Activated CD8-positive, alpha-beta memory T cell treated with anti-CD3 and anti-CD28 coated beads, Interleukin-2, amount 50 U/mL, for 1 hour (primary cell): Measurements from ENCODE around the gene PRSS56.

ENCODE experiments used
- DNase-seq: peaks from one replicate; pipeline ENCODE4 v3.0.0-alpha.2; 2020; ENCODE audit errors: extremely low read depth

Gene PRSS56

DNA sequence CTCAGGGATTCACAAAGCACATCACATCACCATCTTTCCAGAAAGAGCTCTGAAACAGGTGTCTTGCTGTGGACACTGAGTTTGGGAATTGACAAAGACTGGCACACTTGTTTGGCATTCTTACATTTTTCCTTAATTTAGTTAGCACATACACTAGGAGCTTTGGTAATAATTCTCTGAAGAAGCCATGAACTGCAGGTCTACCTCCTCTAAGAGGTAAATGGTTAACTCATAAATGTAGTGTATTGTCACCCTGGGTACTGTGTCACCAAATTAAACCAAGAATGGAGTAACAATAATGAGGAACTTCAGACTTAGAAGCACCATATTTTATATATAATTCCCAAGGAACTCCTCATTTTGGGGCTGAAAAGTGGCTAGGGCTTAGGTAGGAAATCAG, 52.9 kb downstream of the PRSS56 start:
- DNase-seq, result no peak

DNA sequence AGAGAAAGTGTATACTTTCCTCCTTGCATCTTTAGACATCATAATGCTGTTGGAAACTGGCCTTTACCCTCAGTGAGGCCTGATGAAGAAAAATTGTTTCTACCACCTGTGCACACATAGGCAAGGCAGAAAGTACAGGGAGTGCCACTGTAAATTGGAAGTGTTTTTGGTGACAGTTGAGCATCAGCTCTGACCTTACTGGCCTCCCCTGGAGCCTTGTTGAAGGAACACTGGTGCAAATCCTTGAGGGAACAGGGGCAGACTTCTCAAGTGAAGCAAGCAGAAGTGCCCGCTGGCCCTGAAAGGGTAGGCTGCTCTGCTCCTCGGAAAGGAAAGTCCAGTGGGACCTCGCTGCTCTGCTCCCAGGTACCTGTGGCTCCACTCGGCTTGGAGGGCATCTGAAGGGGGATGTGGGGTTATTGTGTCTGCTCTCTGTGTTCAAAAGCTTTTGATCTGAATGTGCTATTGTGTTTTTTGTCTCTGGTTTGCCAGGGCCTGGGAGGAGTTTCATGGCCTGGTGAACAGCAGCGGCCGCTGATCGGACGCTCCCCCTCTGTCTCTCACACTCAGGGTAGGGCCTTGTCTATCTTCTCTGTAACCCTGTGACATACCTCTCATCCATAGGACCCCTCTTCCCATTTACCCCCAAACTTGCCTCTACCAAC, 53.7 kb downstream of the PRSS56 start:
- DNase-seq, result no peak

DNA sequence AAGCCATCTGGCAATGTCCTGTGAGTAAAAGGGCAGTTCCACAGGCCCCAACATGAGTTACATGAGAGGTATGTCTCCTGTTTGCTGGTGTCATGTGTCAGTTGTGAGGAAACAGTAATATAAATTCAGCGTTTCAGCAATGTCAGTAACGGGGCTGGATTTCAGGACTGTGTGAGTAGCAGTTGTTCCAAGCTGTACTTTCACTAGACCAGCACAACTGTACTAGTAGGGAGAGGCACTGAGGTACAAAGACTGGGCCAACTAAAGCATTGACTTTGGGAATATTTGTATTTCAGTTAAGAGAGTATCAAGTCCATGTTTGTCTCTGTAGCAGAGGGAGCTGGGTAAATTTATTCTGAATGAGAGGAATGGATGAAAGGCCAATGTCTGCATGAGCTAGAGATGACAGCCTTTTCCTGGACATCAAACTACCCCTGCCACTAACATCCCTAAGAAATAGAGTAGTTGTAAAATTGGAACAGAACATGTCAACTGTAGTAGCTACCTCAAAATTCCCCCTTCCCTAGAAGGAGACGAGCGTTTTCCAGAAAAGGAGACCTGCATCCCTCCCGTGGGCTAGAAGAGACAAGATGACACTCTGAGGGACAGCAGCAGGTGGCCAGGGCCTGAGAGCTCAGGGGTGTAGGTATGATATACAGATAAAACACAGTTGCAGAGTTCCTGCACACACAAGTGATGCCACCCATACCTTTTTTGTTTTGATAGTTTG, 54.7 kb downstream of the PRSS56 start:
- DNase-seq, result no peak
